GM21390 (cell line): ENCODE results near the gene BLOC1S4.

ENCODE experiments used
- ATAC-seq: cut with Tn5 transposase; IDR thresholded peaks from one replicate; pipeline ENCODE4 v1.9.1; 2021; ENCODE audit not compliant: unreplicated experiment

Gene BLOC1S4

DNA sequence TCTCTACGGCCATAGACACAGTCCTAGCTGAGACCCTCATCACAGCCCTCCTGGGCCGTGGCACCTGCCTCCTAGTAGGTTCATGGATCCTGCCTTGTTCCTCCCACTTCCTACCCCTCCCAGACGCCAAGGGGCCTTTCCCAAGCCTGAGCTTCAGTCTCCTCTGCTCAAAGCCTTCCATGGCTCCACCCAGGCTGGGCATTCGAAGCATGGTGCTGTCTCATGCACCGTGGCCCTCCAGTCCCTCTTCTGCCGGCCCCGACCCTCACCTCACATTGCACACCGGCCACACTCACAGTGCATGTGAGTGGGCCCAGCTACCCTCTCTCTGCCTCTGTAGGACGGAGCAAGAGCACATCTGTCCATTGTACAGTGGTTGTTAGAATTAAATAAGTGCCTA, 44.9 kb downstream of the BLOC1S4 start:
- ATAC-seq, result no peak

GRCh38 chr4:6761649-6762615, 46.0 kb downstream of the BLOC1S4 start:
- ATAC-seq, result no peak

DNA sequence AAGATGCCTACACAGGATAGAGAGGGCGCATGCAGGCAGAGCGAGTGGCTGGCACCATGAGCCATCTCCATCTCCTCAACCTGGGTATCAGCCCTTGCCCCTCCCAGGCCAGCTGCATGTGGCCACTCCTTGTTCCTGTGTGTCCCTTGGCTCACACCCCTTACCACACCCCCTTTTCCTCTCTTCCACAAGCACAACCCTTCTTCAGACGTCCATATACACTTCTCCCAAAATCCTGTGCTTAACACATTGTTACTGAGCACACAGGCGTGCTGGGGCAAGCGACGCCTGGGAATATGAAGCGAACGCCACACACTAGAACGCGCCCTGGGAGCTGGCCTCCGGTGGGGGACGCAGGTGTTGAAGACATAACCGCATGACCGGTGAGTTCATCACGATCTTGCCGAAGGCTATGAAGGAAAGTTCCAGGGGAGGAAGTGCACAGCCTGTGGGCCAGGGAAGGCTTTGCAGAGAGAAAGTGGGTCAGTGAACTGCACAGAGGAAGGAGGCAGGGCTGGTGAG, 47.4 kb downstream of the BLOC1S4 start:
- no peak for ATAC-seq

DNA sequence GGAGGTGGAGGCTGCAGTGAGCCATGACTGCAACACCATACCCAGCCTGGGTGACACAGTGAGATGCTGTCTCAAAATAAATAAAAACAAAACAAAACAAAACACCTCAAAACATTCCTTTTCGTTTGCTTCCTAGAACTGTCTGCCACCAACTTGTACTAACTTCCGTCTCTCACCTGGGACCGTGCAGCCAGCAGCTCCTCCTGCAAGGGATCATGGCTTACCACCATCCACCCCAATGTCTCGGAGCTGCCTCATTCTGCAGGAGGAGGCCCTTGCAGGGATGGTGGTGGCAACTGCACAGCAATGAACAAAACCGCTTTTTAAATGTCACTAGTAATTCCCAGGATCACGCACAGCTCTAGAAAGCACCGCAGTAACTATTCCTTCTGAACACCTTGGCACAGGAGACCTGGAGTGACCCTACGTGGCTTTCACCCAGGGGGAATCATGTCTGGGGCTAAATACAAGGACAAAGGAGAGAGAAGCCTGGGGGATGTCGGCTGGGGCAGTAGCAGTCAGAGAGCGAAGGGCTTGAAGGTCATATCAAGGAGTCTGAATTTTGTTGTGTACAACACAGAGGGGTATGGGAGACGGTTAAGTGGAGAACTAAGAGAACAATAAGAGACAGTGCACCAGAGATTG, 49.1 kb downstream of the BLOC1S4 start:
- ATAC-seq, result no peak

GRCh38 chr4:6765703-6766102, 49.7 kb downstream of the BLOC1S4 start:
- no peak for ATAC-seq
